Stimulated activated CD4-positive, alpha-beta T cell treated with anti-CD3 and anti-CD28 coated beads, Interleukin-12 subunit alpha, Interleukin-12 subunit beta, amount 100 ng/mL, for 4 hours (primary cell): ENCODE results near the gene NQO2.

Experiments used
- DNase-seq: peaks from one replicate; pipeline ENCODE4 v3.0.0-alpha.2; 2020

The NQO2 gene, protein sequence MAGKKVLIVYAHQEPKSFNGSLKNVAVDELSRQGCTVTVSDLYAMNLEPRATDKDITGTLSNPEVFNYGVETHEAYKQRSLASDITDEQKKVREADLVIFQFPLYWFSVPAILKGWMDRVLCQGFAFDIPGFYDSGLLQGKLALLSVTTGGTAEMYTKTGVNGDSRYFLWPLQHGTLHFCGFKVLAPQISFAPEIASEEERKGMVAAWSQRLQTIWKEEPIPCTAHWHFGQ

DNA sequence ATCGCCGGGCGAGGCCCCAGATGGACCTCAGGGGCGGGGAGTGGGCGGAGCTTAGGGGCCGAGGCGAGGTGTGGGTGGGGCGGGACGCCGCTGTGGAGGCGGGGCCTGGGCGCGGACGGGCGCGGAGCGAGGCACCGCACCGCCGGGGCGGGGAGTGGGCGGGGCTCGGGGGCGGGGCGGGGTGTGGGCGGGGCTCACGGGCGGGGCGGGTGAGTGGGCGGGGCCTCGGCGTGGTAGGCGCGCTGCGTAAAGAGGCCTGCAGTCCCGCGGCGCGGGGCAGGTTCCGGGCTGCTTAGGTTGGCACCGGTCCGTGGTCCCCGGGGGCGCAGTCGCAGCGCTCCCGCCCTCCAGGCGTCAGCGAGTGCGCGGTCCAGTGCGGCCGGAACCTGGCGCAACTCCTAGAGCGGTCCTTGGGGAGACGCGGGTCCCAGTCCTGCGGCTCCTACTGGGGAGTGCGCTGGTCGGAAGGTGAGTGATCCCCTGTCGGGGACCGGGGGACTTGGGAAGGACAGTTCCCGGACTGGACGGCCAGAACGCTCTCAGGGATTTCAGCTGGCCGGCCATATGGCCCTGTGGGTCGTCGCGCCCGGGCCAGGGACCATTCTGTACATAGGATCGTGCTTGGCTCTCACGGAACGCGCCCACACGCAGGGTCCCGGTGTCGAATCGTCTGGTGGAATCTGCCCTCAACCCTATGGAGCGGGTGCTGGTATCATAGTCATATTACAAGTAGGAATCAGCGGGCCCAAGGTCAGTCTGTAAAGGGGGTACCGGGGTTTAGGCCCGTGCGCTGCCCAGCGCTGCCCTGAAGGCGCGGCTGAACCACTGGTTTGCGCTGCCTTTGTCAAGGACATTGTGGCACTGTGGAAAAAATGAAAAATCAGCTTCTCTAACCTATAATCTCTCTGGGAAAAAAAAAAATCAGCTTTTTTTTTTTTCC is at the start of gene NQO2:
NQO2 (plus strand) TSS at position 277 of the 940 bp plus-strand sequence. CDS start 6,659 bp downstream, outside the sequence.
- DNase-seq = peak; percentile 91

GRCh38 chr6:2950713-2951112 is 49.0 kb upstream of the NQO2 start:
- no peak for DNase-seq

DNA sequence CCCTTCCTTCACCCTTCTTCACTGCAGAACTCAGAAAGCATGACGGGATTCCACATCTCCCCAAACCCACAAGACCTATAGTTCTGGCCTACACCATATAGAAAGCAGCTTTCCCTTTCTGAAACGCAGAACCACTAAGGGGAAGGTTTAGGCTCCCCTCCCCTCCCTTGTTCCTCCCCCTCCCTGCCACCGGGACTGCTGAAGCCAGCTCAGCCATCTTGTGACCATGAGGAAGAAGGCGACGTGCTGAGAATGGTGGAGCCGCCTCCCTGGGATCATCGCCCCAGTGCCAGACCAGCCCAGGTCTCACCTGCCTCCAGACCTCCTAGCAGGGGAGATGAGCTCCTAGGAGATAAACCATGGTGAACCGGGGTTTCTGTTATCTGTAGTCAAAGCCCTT is 48.0 kb upstream of the NQO2 start:
- DNase-seq = no peak

GRCh38 chr6:2952557-2953095 is 47.1 kb upstream of the NQO2 start:
- peak; percentile 50 for DNase-seq

DNA sequence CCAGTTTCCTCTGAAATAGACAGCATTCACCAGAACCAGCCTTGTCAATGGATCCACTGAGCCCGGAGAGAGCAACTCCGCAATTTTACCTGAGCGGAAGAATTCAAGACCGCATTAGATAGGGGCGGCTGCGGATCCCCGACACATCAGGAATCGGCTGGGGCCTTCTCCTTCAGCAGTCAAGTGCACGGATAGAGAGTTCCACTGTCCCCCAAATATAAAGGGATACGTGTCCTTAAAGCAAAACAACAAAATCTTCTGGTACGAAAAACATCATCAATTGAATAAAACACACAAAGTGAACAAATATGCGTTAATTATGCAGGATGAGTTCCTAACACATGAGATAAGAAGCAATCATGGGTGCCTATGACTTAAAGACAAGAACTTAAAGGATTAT is 46.6 kb upstream of the NQO2 start:
- DNase-seq = no peak

DNA sequence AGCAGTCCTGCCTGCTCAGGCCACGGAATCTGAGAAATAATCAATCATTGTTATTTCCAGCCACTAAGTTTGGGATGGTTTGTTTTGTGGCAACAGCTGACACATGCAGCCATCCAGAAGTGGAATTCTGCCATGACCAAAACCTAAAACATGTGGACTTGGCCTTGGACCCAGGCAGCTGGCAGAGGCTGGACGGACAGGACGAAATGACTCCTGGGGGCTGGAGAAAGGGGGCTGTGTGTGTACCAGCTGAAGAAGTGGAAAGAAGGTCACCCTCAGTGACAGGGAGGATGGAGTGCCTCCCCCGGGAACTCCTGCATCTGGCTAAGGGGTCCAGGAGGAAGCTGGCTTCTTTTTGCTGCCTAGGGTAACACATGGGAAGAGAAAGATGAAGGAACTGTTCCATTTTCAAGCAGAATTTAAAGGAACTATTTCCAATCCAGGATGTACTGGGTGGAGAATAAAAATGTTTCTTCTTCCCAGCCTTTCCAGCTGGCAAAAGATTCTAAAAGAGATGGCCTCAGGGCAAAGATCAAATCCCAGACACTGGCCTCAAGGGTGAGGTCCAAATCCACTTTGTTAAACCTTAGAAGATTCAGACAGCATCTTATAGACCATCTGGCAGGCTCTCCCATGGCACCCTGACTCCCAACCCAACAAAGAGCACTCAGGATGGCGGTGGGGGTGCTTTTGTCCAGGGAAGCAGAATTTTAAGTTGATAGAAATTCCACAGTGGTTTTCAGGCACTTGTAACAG is 42.6 kb upstream of the NQO2 start:
- DNase-seq = no peak

GRCh38 chr6:2957696-2958330 is 41.9 kb upstream of the NQO2 start:
- DNase-seq = no peak

DNA sequence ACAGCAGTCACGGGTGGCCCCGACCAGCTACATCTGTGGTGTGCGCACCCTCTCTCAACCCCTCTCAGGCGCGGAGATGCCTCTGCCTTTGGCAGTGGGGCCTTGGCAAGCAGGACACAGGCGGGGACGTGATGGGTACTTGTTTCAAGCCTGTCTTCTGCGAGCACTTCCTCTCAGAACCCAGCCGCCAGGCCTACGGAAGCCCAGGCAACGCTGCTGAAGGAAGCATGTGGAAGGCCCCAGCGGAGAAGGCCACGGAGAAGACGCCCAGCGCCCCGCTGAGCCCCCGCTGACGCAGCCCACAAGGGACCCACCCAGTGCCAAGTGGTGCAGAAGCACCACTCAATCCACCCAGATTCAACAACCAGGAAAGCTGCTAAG is 41.4 kb upstream of the NQO2 start:
- no peak for DNase-seq

GRCh38 chr6:2958776-2959175 is 40.9 kb upstream of the NQO2 start:
- DNase-seq = no peak

GRCh38 chr6:2959909-2960719 is 39.6 kb upstream of the NQO2 start:
- no peak for DNase-seq

GRCh38 chr6:2960935-2961334 is 38.8 kb upstream of the NQO2 start:
- DNase-seq = no peak

DNA sequence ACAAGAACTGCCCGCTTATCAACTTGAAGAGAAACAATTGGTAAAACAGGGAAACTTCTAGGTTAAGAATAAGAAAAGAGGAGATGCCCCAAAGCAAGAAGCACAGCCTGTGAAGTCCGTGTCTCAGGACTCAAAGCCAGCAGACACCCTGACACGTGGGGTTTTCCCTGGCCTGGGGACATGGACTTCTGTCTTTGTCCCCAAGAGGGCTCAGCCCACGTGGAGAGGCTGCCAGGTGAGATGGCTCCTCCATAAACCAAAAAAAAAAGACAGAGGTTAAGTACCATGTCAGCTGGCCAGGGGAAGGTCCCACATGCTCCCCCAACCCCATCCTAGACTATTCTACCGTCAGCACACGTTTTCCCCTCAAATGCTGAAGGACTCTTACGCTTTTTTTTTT is 38.2 kb upstream of the NQO2 start:
- DNase-seq = no peak

GRCh38 chr6:2962004-2962403 is 37.7 kb upstream of the NQO2 start:
- no peak for DNase-seq

GRCh38 chr6:2962636-2963035 is 37.1 kb upstream of the NQO2 start:
- no peak for DNase-seq

- no peak for DNase-seq
Measured at GRCh38 chr6:2963756-2964155, 35.9 kb upstream of the NQO2 start.

DNA sequence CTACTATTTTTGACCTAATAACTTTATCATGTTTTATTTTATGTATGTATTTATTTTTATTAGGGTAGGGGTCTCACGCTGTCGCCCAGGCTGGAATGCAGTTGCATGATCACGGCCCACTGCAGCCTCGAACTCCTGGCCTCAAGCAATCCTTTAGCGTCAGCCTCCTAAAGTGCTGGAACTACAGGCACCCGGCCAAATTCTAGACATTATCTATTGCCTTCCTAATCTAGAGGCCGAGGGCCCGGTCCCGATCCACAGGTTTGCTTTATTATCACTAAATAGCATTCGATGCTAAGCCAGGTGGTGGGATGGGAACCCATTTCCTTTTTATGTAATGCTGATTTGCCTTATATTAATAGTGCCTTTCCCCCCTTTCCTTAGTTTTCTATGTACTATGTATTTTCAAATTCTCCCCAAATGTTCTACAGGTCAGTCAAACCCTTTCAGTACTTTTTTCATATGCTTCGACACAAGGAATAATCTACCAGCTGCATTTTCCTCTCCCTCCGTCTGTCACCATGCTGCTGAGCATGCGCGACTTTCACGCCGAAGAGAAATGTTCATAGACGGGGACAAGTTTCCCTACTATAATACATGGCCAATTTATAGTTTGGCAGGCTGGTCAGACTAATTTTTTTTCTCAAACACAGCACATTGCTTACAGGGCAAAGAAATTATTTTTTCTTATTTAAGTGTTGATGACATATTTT is 34.7 kb upstream of the NQO2 start:
- no peak for DNase-seq

DNA sequence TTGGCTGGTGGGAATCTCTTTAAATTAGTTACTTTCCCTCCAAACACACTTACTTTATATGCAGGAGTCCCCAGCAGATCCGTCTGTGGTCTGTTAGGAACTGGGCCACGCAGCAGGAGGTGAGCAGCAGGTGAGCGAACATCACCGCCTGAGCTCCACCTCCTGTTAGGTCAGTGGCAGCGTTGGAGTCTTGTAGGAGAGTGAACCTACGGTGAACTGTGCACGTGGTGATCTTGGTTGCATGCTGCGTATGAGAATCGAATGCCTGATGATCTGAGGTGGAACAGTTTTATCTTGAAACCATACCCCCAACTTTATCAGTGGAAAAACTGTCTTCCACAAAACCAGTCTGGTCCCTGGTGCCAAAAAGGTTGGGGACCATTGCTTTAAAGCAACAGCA is 33.3 kb upstream of the NQO2 start:
- no peak for DNase-seq

- DNase-seq = no peak
Measured at GRCh38 chr6:2967936-2968335, 31.8 kb upstream of the NQO2 start.

- DNase-seq = no peak
Measured at GRCh38 chr6:2968600-2969135, 31.0 kb upstream of the NQO2 start.

DNA sequence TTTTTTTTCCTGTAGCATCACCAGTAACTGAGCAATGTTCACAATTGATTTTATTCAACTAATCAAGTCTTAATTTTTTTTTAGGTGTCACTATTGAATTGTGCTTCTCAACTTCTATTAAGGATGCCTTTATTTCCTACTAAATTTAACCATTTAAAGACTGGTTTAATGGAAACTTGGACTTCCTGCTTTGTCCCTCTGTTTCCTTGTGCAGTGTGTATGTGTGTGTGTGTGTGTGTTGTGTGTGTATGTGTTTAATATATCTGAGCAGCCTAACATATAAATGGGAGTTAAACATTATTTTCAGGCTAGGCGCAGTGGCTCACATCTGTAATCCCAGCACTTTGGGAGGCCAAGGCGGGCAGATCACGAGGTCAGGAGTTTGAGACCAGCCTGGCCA is 30.1 kb upstream of the NQO2 start:
- no peak for DNase-seq
